NT2/D1 (cell line): ENCODE measurements around the gene CETN3.

Experiments used
- DNase-seq: peaks from one replicate; pipeline ENCODE4 v3.0.0-alpha.2; 2011; ENCODE audit warnings: low read depth, low spot score
- H3K27me3 ChIP-seq: 2 replicates; pipeline ENCODE4 v1.6.0; 2011; ENCODE audit warnings: mild to moderate bottlenecking; ENCODE audit not compliant: insufficient read length, insufficient read depth
- H3K36me3 ChIP-seq: 2 replicates; pipeline ENCODE4 v1.6.1; 2011; ENCODE audit warnings: mild to moderate bottlenecking, low read length, mixed read lengths; ENCODE audit not compliant: insufficient read depth, insufficient read length
- H3K4me1 ChIP-seq: 2 replicates; pipeline ENCODE4 v1.5.1; 2011; ENCODE audit not compliant: insufficient read depth, insufficient read length
- H3K4me3 ChIP-seq: 2 replicates; pipeline ENCODE4 v1.5.1; 2011; ENCODE audit warnings: low read depth; ENCODE audit not compliant: insufficient read length
- H3K9ac ChIP-seq: 2 replicates; pipeline ENCODE4 v1.6.0; 2011; ENCODE audit warnings: low read depth; ENCODE audit not compliant: insufficient read length
- H3K9me3 ChIP-seq: 2 replicates; pipeline ENCODE4 v1.5.1; 2011; ENCODE audit warnings: mild to moderate bottlenecking, low read length; ENCODE audit not compliant: insufficient read depth
- SUZ12 ChIP-seq: IDR thresholded peaks from 2 replicates; pipeline ENCODE4 v1.6.1; 2011; ENCODE audit not compliant: insufficient read length, insufficient read depth; ENCODE audit errors: extremely low read depth
- YY1 ChIP-seq: IDR thresholded peaks from 2 replicates; pipeline ENCODE4 v1.6.1; 2011; ENCODE audit not compliant: insufficient read length, insufficient read depth
- ZNF274 ChIP-seq: IDR thresholded peaks from 2 replicates; pipeline ENCODE4 v1.6.1; 2011; ENCODE audit warnings: mild to moderate bottlenecking, low read depth, low read length

Gene CETN3

GRCh38 chr5:90409318-90410177 lies at the start of gene CETN3:
Gene CETN3 (minus strand): TSS chr5:90409756. CDS start chr5:90409661, 95 bp downstream.
- H3K9me3 ChIP-seq, result no peaks in the 10 kb centered on the region; the same call in 1 of the 2 replicates
- peak within 1 kb of the TSS; percentile 88 for H3K4me3 ChIP-seq
- no peaks in the 10 kb centered on the region for H3K27me3 ChIP-seq
- H3K36me3 ChIP-seq, result peaks cover 17% of the 10 kb centered on the region
- H3K4me1 ChIP-seq, result no peaks in the 10 kb centered on the region
- TF ChIP-seq SUZ12 (no peak), ZNF274 (no peak), YY1 (peak; percentile 58)
- peak within 1 kb of the TSS; percentile 96 for H3K9ac ChIP-seq
- DNase-seq, result peak; percentile 83

DNA sequence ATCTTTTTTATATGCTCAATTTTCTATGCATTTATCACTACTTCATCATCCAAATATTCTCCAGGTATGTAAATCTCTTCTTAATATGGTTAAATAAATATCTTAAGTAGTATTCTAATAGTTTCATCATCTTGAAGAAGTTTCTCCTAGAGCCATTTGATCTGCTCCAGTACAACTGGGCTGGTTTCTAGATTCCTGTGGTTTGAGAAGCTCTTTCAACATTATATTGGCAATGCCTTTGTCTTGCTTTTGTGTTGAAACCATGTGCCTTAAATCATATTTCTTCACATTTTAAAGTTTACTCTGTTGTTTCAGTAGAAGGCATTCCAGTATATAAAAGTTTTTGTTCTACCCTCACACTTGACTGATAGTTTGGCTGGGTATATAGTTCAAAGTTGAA lies 37.4 kb upstream of the CETN3 start:
- H3K36me3 ChIP-seq, result no peaks in the 10 kb centered on the region
- H3K9me3 ChIP-seq, result no peaks in the 10 kb centered on the region
- no peaks in the 10 kb centered on the region for H3K27me3 ChIP-seq
- no peak overlapping the region for H3K9ac ChIP-seq
- TF ChIP-seq ZNF274, result no peak
- no peak for TF ChIP-seq SUZ12
- no peak for TF ChIP-seq YY1
- DNase-seq, result no peak
- H3K4me1 ChIP-seq, result no peaks in the 10 kb centered on the region
- H3K4me3 ChIP-seq, result no peak overlapping the region

DNA sequence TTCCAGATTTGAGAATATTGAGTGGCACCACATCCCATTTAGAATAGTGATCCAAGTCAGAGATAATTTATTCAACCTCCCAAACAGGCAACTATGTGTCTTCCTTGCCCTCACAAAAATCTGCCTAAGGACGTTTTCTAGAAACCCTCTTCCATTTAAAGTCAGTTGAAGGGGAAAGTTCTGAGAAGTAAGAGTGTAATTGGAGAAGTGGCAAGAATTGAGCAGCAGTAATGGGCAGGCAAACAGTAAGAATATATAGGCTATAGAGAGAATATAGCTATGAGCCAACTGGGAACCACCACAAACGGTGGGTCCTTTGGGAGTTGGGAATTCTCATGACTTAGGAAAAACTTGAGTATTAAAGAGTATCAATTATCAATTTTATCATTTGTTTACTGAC lies 31.1 kb upstream of the CETN3 start:
- no peaks in the 10 kb centered on the region for H3K36me3 ChIP-seq
- no peak for TF ChIP-seq YY1
- TF ChIP-seq SUZ12, result no peak
- TF ChIP-seq ZNF274, result no peak
- no peak for DNase-seq
- no peaks in the 10 kb centered on the region for H3K9me3 ChIP-seq
- no peak overlapping the region for H3K9ac ChIP-seq
- H3K27me3 ChIP-seq, result no peaks in the 10 kb centered on the region
- H3K4me1 ChIP-seq, result no peaks in the 10 kb centered on the region
- no peak overlapping the region for H3K4me3 ChIP-seq

- no peaks in the 10 kb centered on the region for H3K36me3 ChIP-seq
- no peaks in the 10 kb centered on the region for H3K9me3 ChIP-seq
- H3K4me1 ChIP-seq, result no peaks in the 10 kb centered on the region
- no peak overlapping the region for H3K4me3 ChIP-seq
- DNase-seq, result no peak
- no peak overlapping the region for H3K9ac ChIP-seq
- H3K27me3 ChIP-seq, result no peaks in the 10 kb centered on the region
- TF ChIP-seq SUZ12 (no peak), YY1 (no peak), ZNF274 (no peak)
These were observed 28.5 kb upstream of the CETN3 start for GRCh38 chr5:90438100-90438499.

GRCh38 chr5:90437663-90438062 lies 28.1 kb upstream of the CETN3 start:
- TF ChIP-seq ZNF274, result no peak
- no peak for TF ChIP-seq YY1
- TF ChIP-seq SUZ12, result no peak
- no peak for DNase-seq
- H3K9me3 ChIP-seq, result no peaks in the 10 kb centered on the region

GRCh38 chr5:90434116-90434714 lies 24.7 kb upstream of the CETN3 start:
- Histone ChIP-seq H3K27me3 (no peaks in the 10 kb centered on the region), H3K4me3 (no peak overlapping the region), H3K36me3 (no peaks in the 10 kb centered on the region), H3K9ac (no peak overlapping the region), H3K9me3 (no peaks in the 10 kb centered on the region), H3K4me1 (no peaks in the 10 kb centered on the region)
- TF ChIP-seq ZNF274, result no peak
- no peak for TF ChIP-seq YY1
- TF ChIP-seq SUZ12, result no peak
- DNase-seq, result peak; percentile 20

More at GRCh38 chr5:90437663-90438062, 28.1 kb upstream of the CETN3 start:
- no peaks in the 10 kb centered on the region for H3K36me3 ChIP-seq
- no peak overlapping the region for H3K4me3 ChIP-seq
- no peaks in the 10 kb centered on the region for H3K27me3 ChIP-seq
- H3K9ac ChIP-seq, result no peak overlapping the region
- H3K4me1 ChIP-seq, result no peaks in the 10 kb centered on the region

DNA sequence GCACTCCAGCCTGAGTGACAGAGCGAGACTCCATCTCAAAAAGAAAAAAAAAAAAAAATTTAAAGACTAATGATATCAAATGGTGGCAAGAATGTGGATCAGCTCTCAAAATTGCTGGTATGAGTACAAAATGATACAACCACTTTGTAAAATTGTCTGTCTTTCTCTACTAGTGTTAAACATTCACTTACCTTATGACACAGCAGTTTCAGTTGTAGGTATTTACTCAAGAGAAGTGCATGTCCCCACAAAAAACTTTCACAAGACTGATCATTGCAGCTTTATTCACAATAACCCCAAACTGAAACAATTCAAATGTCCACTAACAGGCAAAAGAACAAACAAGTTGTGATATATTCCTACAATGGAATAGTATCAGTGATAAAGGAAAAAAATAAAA lies 14.7 kb upstream of the CETN3 start:
- Histone ChIP-seq H3K36me3 (no peaks in the 10 kb centered on the region), H3K4me3 (no peak overlapping the region), H3K4me1 (no peaks in the 10 kb centered on the region), H3K9me3 (no peaks in the 10 kb centered on the region), H3K27me3 (no peaks in the 10 kb centered on the region), H3K9ac (no peak overlapping the region)
- TF ChIP-seq SUZ12 (no peak), ZNF274 (no peak), YY1 (no peak)
- no peak for DNase-seq
